Neural cell (in vitro differentiated cells): Measurements from ENCODE around the gene ZBED4. TPM values are rescaled to one million over a fixed set of nuclear protein-coding genes. Genes with fewer than 3 reads are reported as not detected.

Source experiments
- H2AFZ ChIP-seq: fragments of 200-600, 300-800 bp; sonication (generic), shearing (Covaris generic); 2 replicates; pipeline ENCODE4 v1.6.0; 2014; ENCODE audit warnings: low read depth, mild to moderate bottlenecking, antibody characterized with exemption, low read length, moderate library complexity
- H3F3A ChIP-seq: fragments of 200-600 bp; shearing (Covaris generic); 2 replicates; pipeline ENCODE4 v1.6.1; 2016; ENCODE audit warnings: mild to moderate bottlenecking, moderate library complexity, mixed read lengths, antibody characterized with exemption, low read length; ENCODE audit not compliant: insufficient read depth, poor library complexity, severe bottlenecking
- H3K27ac ChIP-seq: fragments of 200-600, 300-800 bp; sonication (generic), shearing (Covaris generic); 2 replicates; pipeline ENCODE4 v1.5.1; 2014; ENCODE audit warnings: mild to moderate bottlenecking, low read length, moderate library complexity
- H3K27me3 ChIP-seq: fragments of 300-800, 200-600 bp; sonication (generic), shearing (Covaris generic); 2 replicates; pipeline ENCODE4 v1.6.0; 2014; ENCODE audit warnings: mild to moderate bottlenecking, low read depth, low read length, moderate library complexity; ENCODE audit not compliant: insufficient read depth
- H3K36me3 ChIP-seq: fragments of 300-800, 200-600 bp; sonication (generic), shearing (Covaris generic); 2 replicates; pipeline ENCODE4 v1.5.1; 2014; ENCODE audit warnings: mild to moderate bottlenecking, antibody characterized with exemption, low read length, moderate library complexity; ENCODE audit not compliant: insufficient read depth
- H3K4me2 ChIP-seq: fragments of 300-800, 200-600 bp; sonication (generic), shearing (Covaris generic); 2 replicates; pipeline ENCODE4 v1.6.0; 2014; ENCODE audit warnings: mild to moderate bottlenecking, low read length
- H3K4me3 ChIP-seq: fragments of 300-800, 200-600 bp; sonication (generic), shearing (Covaris generic); 2 replicates; pipeline ENCODE4 v1.5.1; 2014; ENCODE audit warnings: mild to moderate bottlenecking, low read length, moderate library complexity
- H3K79me2 ChIP-seq: fragments of 200-600 bp; shearing (Covaris generic); replicated peaks from 2 replicates; pipeline ENCODE4 v1.6.0; 2014; ENCODE audit warnings: mild to moderate bottlenecking, low read length, moderate library complexity; ENCODE audit not compliant: insufficient read depth
- H3K9ac ChIP-seq: fragments of 300-800, 200-600 bp; sonication (generic), shearing (Covaris generic); 2 replicates; pipeline ENCODE4 v1.6.1; 2016; ENCODE audit warnings: mild to moderate bottlenecking, low read length, mixed read lengths
- H3K9me2 ChIP-seq: fragments of 200-600 bp; shearing (Covaris generic); 2 replicates; pipeline ENCODE4 v1.6.1; 2016; ENCODE audit warnings: mild to moderate bottlenecking, low read length, mixed read lengths; ENCODE audit not compliant: insufficient read depth
- H3K9me3 ChIP-seq: fragments of 200-600, 300-800 bp; sonication (generic), shearing (Covaris generic); 2 replicates; pipeline ENCODE4 v1.6.1; 2016; ENCODE audit warnings: mild to moderate bottlenecking, mixed run types, low read length, moderate library complexity, mixed read lengths
- H4K20me1 ChIP-seq: fragments of 200-600 bp; shearing (Covaris generic); 2 replicates; pipeline ENCODE4 v1.6.1; 2016; ENCODE audit warnings: mild to moderate bottlenecking, mixed run types; ENCODE audit not compliant: insufficient read depth
- CTCF ChIP-seq: fragments of 450-650 bp; IDR thresholded peaks from 2 replicates; pipeline ENCODE4 v1.5.1; 2014; ENCODE audit warnings: antibody characterized with exemption, mild to moderate bottlenecking, moderate library complexity; ENCODE audit not compliant: poor library complexity, severe bottlenecking
- EP300 ChIP-seq: fragments of 450-650 bp; conservative IDR thresholded peaks from 2 replicates; pipeline ENCODE4 v1.6.1; 2014; ENCODE audit warnings: antibody characterized with exemption, mild to moderate bottlenecking, moderate library complexity; ENCODE audit not compliant: poor library complexity, severe bottlenecking
- EZH2 ChIP-seq: fragments of 200-600, 300-800 bp; shearing (Covaris generic), sonication (generic); IDR thresholded peaks from 2 replicates; pipeline ENCODE4 v1.6.1; 2014; ENCODE audit warnings: antibody characterized with exemption, low read length, borderline replicate concordance, mild to moderate bottlenecking; ENCODE audit not compliant: insufficient read depth, poor library complexity, severe bottlenecking
- MXI1 ChIP-seq: fragments of 450-650 bp; conservative IDR thresholded peaks from 2 replicates; pipeline ENCODE4 v1.6.1; 2014; ENCODE audit warnings: antibody characterized with exemption, mild to moderate bottlenecking; ENCODE audit not compliant: poor library complexity, severe bottlenecking
- POLR2AphosphoS5 ChIP-seq: IDR thresholded peaks from 2 replicates; pipeline ENCODE4 v1.6.1; 2012
- RAD21 ChIP-seq: fragments of 450-650 bp; conservative IDR thresholded peaks from 2 replicates; pipeline ENCODE4 v1.6.1; 2014; ENCODE audit warnings: antibody characterized with exemption, mild to moderate bottlenecking, moderate library complexity
- REST ChIP-seq: IDR thresholded peaks from 2 replicates; pipeline ENCODE4 v1.6.1; 2012; ENCODE audit warnings: borderline replicate concordance
- SMC3 ChIP-seq: fragments of 450-650 bp; conservative IDR thresholded peaks from 2 replicates; pipeline ENCODE4 v1.6.1; 2014; ENCODE audit warnings: antibody characterized with exemption, mild to moderate bottlenecking, moderate library complexity; ENCODE audit not compliant: poor library complexity
- TAF1 ChIP-seq: IDR thresholded peaks from 2 replicates; pipeline ENCODE4 v1.6.1; 2012; ENCODE audit warnings: low read depth
- polyA plus RNA-seq: library from polyadenylated mRNA; depleted of rRNA; stranded (reverse); fragments of >200 nt; gene quantifications from 2 replicates; pipeline ENCODE4 v1.2.3, GENCODE V29; 2014

The ZBED4 gene
- polyA plus RNA-seq, 1 donor from 2014 or later, result 15.0 TPM

- Histone ChIP-seq H2AFZ (no peak overlapping the region), H3K36me3 (no peaks in the 10 kb centered on the region)
These were observed 40.8 kb upstream of the ZBED4 start for GRCh38 chr22:49812838-49813237.

GRCh38 chr22:49814164-49814686, 39.4 kb upstream of the ZBED4 start:
- Histone ChIP-seq H3K9me3 (no peaks in the 10 kb centered on the region), H3K36me3 (no peaks in the 10 kb centered on the region), H3K79me2 (peaks cover 81% of the 10 kb centered on the region), H3K4me3 (no peak overlapping the region), H3K27ac (no peak overlapping the region), H2AFZ (no peak overlapping the region), H3K9ac (no peak overlapping the region), H3F3A (no peaks in the 10 kb centered on the region), H3K9me2 (no peaks in the 10 kb centered on the region), H3K4me2 (no peak overlapping the region), H3K27me3 (no peaks in the 10 kb centered on the region), H4K20me1 (peaks cover 24% of the 10 kb centered on the region)
- TF ChIP-seq MXI1 (no peak), SMC3 (no peak), RAD21 (no peak), TAF1 (no peak), REST (no peak)

More at GRCh38 chr22:49812838-49813237, 40.8 kb upstream of the ZBED4 start:
- Histone ChIP-seq H3K9me2 (no peaks in the 10 kb centered on the region), H3K79me2 (peaks cover 84% of the 10 kb centered on the region), H3K9me3 (no peaks in the 10 kb centered on the region), H3F3A (no peaks in the 10 kb centered on the region), H3K9ac (no peak overlapping the region), H4K20me1 (peaks cover 24% of the 10 kb centered on the region), H3K27me3 (no peaks in the 10 kb centered on the region), H3K27ac (no peak overlapping the region), H3K4me2 (no peak overlapping the region), H3K4me3 (no peak overlapping the region)
- TF ChIP-seq EZH2 (no peak), REST (no peak), RAD21 (no peak), MXI1 (no peak), POLR2AphosphoS5 (no peak), CTCF (no peak), TAF1 (no peak), SMC3 (no peak), EP300 (no peak)
